PFSK-1 (cell line): Measurements from ENCODE around the gene VPS26B.

ENCODE experiments used
- FOXP2 ChIP-seq: optimal IDR thresholded peaks from 2 replicates; pipeline ENCODE3; 2011; ENCODE audit warnings: borderline replicate concordance, control low read depth, inconsistent platforms; ENCODE audit not compliant: insufficient read depth; ENCODE audit errors: extremely low read length, extremely low read depth
- POLR2AphosphoS5 ChIP-seq: IDR thresholded peaks from 2 replicates; pipeline ENCODE4 v1.6.1; 2012; ENCODE audit warnings: low read depth, mild to moderate bottlenecking, control low read depth, low read length, moderate library complexity
- REST ChIP-seq, 2 experiments: IDR thresholded peaks; 2 replicates each; pipeline versions ENCODE4 v1.6.1 to v1.8.0; 2011 to 2012; ENCODE audit warnings: low read depth in 2 of 2, low read length in 2 of 2, control low read depth in 1 of 2, inconsistent platforms in 1 of 2, mild to moderate bottlenecking in 1 of 2, moderate library complexity in 1 of 2; ENCODE audit not compliant: insufficient read depth in 1 of 2
- SIN3A ChIP-seq: IDR thresholded peaks from 2 replicates; pipeline ENCODE4 v1.6.1; 2012; ENCODE audit warnings: mild to moderate bottlenecking, low read length, moderate library complexity, borderline replicate concordance; ENCODE audit not compliant: insufficient read depth
- TAF1 ChIP-seq: IDR thresholded peaks from 2 replicates; pipeline ENCODE4 v1.6.1; 2012; ENCODE audit warnings: low read length, control low read depth, borderline replicate concordance; ENCODE audit not compliant: insufficient read depth

VPS26B gene

GRCh38 chr11:134248910-134249480 is 24.5 kb downstream of the VPS26B start:
- no peak for TF ChIP-seq REST (IDR thresholded peaks at IDR 0.05; ENCODE audit: insufficient read depth in 1 of 2, low read depth in 2 of 2, low read length in 2 of 2)
- no peak for TF ChIP-seq TAF1
- no peak for TF ChIP-seq SIN3A
- no peak for TF ChIP-seq FOXP2
- no peak for TF ChIP-seq POLR2AphosphoS5

GRCh38 chr11:134250246-134250645 is 25.8 kb downstream of the VPS26B start:
- TF ChIP-seq REST (IDR thresholded peaks at IDR 0.05; ENCODE audit: insufficient read depth in 1 of 2, low read depth in 2 of 2, low read length in 2 of 2) (no peak), TAF1 (no peak), POLR2AphosphoS5 (no peak), SIN3A (no peak), FOXP2 (no peak)

DNA sequence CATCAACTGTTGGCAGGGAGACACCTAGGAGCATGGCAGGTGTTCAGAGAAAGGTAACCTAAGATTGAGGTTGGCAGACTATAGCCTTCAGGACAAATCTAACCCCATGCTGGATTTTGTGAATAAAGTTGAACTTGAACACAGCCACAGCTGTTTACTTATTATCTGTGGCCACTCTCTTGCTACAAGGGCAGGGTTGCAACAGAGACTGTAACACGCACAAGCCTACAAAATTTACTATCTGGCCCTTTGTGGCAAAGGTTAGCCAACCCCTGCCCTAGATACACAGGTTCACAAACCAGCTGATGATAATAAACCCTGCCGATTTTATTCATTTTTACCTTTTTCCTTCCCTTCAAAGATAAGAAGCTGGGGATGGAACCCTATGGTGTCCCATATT is 26.2 kb downstream of the VPS26B start:
- TF ChIP-seq SIN3A (no peak), REST (IDR thresholded peaks at IDR 0.05; ENCODE audit: insufficient read depth in 1 of 2, low read depth in 2 of 2, low read length in 2 of 2) (no peak)

DNA sequence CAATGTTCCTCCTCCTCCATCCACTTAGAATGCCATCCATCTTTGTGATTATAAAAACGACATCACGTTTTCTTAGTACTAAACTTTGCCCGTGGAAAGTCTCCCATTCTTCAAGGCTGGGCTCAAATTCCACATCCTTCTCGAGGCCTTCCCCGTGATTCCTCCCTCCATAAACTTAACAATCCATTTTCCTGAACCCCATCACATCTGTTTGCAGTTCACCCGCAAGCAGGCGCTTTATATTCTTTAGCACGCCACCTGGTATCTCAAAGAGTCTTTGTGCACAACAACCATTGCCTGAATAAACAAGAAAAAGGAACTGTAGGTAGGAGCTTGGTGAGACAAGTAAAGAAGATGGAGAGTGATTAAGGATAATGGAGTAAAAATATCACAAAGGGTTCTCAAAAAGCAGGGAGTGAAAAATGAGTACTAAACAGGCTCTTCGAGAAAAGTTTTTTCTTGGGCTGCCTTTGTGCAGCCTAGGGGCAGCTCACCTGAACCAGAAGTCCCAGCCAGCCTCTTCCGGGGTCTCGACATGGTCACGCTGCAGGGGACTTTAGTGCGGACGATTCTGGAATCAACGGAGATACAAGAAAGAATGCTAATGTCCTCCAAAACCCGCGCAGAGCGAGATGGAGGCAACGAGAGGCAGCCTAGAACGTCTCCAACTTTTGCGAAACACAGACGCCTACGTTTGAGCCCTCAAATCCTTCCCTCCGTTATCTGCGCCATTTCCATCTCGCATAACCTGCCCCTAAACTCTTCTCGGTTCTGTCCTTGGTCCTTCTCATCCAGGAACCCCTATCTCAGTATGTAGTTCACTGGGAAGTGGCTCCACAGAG is 28.1 kb downstream of the VPS26B start:
- TF ChIP-seq POLR2AphosphoS5 (no peak), REST (IDR thresholded peaks at IDR 0.05; ENCODE audit: insufficient read depth in 1 of 2, low read depth in 2 of 2, low read length in 2 of 2) (peak; percentile 7 to 78; a peak in 2 of 4 replicates), FOXP2 (no peak)
